ENCODE results near the gene KCND3.

The KCND3 gene

DNA sequence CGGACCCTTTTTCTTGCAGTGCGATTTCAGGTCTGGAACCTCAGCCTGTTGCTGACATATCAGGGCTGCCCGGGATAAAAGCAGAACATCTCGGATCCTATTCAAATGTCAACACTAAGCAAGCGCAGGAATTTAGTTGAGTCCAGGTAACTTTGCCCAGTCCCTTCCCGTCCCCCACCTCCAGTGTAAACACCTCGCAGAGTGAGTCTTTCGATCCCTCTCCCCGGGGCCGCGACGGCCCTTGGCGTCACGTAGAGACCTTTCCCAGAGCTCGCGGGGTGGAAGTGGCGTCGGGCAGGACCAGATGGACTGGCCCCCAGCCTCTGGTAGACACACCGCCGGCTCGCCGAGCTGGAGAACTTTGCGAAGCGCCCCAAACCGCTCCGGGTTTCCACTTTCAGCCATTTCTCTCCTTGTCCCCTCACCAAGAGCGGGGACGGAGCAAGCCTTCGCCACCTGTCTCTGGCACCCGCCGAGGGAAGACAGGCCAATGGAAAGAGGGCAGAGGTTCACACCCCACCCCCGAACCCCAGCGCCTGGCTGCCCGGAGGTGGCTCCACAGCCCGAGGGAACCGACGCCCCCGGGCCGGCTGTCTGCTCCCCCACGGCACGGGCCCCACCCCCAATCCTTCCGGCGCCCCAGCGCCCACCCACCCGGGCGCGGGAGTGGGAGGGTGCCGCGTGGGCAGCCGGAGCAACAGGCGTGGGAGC, 570 bp downstream of the KCND3 start:
- FAIRE-seq (no peak), DNase-seq (ENCODE audit: insufficient read length, low spot score) (no peak)

DNA sequence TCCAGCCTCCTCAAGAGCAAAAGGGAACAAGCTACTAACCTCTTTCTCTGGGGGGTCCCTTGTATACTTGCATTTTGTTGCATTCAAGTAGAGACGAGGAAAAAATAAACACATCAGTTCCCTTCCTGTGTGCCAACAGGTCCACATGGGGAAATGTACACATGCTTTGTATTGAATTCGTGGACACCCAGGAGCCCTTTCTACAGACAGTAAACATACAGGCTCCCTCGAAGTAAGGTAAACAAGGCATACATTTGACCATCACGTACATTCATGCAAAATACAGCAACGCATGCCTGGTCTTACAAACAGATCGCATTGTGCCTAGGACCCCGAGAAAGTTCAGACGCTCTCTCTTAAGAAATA, 1.1 kb downstream of the KCND3 start:
- no peak for FAIRE-seq
- no peak for DNase-seq (ENCODE audit: insufficient read length, low spot score)

DNA sequence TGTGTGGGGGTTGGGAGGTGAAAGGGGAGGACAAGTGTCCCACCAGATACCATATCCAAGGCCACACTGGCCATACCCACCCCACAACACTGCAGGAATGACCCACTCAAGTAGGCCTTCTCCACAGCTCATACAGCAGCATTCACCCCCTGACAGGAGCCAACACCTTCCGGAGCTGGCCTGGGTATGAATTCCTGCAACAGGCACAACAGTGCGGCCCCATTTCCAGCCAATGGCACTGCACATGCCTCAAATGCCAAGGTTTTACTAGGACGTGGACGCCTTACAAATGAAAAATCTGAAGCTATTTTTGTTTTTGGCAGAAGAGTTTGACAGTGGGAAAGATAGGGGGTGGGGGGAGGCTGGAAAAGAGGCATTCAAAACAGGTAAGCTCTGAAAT, 2.0 kb downstream of the KCND3 start:
- FAIRE-seq (no peak), DNase-seq (ENCODE audit: insufficient read length, low spot score) (no peak)

DNA sequence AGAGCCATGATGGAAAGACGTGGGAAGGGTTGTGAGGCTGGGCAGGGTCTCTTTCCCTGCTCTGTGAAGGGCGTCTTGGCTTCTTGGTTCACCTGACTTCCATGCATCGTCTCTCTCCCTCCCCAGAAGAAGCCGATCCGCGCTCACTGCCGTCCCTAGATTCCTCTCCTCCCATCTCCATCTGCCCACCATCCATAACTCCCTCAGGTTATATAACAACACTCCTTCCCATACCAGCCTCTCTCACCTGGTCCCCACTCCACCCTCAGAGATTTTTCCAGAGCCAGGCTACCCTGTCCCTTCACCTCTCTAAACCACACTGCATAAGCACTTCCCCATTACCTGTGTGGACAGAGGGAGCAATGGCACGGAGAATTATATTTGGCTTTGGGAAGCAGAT, 6.0 kb downstream of the KCND3 start:
- FAIRE-seq (no peak), DNase-seq (ENCODE audit: insufficient read length, low spot score) (no peak)

DNA sequence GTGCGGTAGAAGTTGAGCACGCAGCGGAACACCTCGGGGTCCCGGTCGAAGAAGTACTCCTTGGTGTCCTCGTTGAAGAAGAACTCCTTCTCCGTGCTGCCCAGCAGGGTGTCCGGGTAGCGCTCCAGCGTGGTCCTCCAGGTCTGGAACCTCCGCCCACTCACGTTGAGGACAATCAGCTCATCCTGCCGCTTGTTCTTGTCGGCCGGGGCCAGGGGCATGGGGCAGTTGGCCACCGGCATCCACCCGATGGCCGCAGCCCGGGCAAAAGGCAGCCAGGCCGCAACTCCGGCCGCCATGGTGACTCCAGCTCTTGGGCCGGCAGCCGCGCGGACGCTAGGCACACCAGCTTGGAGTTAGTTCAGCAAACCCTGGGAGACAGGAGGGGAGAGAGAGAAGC, 7.0 kb downstream of the KCND3 start:
- FAIRE-seq (no peak), DNase-seq (ENCODE audit: insufficient read length, low spot score) (no peak)

DNA sequence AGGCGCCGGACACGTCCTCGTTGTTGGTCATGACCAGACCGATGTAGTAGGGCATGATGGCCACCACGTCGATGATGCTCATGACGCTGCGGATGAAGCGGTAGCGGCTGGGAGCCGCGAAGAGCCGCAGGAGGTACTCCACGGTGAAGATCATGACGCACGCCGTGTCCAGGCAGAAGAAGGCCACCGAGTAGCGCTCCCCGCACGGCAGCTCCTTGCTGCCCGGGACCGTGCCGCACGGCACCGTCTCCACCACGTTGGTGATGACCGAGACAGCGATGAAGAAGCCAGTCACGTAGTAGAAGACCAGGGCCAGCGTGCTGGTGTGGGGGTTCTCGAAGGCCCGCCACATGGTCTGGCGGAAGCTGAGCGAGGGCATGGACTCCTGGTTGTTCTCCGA, 7.6 kb downstream of the KCND3 start:
- FAIRE-seq (no peak), DNase-seq (ENCODE audit: insufficient read length, low spot score) (no peak)

DNA sequence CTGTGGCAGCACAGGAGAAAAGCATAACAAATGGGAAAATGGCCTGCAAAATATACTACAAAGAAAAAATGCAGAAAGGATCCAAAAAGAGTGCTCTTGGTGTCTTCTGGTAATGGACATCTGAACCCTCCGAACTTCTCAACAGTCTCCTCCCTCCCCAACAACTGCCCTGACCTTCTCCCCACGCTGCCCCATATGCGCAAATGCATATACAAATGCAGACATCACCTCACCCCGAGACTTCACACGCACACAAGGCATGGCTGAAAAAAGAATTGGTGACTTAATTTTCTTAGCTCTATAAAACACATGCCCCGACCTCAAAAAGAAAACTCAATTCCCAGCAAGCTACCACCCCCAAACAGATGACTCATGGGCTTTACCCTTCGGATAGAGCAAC, 8.4 kb downstream of the KCND3 start:
- FAIRE-seq: no peak
- no peak for DNase-seq (ENCODE audit: insufficient read length, low spot score)

DNA sequence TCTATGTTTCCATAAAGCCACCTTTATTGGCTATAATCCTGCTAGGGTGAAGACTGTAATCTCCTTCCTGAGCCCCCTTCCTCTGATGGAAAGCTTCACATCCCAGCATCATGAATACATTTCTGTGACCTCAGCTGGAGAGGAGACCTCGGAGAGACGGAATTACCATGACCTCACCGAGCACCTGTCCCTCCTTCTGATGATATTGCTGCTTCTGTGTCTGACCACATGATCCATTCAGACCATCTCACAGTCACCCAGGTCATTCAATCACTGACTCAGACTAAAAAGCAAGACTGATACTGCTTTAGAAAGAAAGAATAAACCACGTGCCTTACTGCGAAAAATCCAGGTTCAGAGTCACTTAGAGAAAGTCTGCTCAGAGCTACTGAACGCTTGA, 8.8 kb downstream of the KCND3 start:
- no peak for FAIRE-seq

DNA sequence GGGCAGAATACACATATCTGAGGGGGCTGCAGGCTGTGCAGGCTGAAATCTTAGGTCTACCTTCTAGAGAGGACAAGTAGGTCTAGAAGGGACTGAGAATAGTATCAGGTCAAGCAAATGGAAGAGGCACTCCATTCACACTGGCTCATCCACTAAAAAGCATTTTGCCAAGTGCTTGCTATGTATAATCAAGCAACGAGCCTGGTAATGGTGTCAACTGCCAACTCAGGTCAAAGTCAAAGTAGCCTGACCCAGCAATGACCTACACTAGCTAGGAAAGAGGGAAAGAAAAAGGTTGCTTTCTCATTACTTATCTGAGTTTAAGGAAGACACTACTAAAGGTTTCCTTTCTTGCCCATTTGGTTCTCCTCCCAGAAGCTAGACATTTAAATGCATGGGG, 10.8 kb downstream of the KCND3 start:
- no peak for DNase-seq (ENCODE audit: insufficient read length, low spot score)
- no peak for FAIRE-seq

More for the DNA sequence above, 8.8 kb downstream of the KCND3 start:
- DNase-seq (ENCODE audit: insufficient read length, low spot score): no peak

DNA sequence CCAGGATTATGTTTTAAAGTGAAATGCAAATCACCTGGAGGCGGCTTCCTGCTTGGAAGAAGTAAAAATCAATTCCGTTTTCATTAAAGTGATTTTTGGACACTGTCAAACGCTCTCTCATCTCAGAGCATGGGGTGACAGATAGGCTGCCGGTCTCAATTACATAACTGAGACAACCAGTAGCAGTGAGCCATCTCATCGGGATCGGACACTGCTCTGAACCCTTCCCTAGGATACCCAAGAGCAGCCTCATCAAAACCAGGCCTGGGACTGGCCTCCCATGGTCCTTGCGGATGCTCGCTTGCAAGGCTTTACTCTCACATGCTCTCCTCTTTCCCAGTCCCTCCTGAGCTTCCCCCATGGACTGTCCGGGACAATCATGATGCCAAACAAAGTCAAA, 12.1 kb downstream of the KCND3 start:
- DNase-seq (ENCODE audit: insufficient read length, low spot score): no peak
- FAIRE-seq: no peak

DNA sequence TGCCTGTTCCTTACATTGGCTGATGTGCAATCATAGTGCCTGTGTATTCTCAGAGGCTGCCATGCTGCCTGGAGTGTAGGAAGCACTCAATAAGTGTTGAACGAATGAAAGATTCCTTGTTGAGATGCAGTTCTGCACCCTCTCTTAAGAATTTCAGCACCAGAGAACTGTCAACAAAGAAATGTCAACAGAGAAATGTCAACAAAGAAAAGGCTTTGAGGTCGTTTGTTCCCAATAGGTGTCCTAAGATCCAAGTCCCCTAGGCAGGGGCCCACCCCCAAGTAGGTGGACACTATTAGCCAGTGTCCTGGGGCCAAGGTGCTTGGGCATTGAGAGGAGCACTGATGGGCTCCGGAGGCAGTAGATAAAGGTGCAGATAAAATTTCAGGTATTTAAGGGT, 12.6 kb downstream of the KCND3 start:
- DNase-seq (ENCODE audit: insufficient read length, low spot score): no peak
- no peak for FAIRE-seq

DNA sequence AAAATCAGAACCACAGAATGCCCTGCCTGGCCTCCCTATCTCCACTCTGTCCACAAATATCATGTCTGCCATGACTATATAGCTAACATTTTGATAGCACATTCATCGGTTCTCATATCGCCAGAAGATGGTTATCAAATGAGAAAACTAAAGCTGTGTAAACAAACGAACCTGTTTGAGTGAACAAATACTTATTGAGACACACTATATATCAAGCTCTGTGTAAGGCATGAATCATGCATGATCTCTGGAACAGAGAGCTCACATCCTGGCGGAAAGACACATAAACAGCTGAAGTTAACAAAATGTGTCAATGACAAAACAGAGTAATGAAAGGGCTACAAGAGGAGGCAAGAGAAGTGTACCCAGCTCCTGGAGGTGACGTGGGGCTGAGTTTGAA, 13.1 kb downstream of the KCND3 start:
- FAIRE-seq: no peak
- DNase-seq (ENCODE audit: insufficient read length, low spot score): no peak

DNA sequence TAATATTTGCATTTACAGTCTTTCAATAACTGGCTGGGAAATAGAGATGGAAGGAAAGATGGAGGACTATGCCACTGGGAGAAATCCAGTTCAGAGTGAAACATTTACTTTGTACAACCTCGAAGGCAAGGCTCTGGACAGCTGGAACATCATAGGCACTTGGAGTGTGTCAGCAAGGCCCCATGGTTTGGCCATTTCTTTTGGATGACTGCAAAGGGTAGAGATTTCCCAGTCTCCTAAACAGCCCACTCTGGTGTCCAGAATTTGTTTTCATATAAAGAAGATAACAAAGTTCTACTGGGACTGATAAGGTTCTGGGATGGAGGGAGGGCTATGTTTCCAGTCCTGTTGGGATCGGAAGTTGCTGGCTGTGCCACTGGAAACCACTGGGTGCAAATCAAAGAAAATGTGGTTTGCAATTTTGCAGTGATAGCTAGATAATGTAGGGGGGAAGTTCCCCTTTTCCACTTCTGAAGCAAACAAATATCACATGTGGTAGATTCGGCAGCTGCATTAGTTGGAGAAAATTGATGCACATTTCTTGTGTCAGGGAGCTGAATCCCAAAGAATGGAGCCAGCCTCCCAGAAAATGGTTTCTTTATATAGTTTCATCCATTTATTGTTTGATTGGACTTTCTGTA, 16.2 kb downstream of the KCND3 start:
- DNase-seq (ENCODE audit: insufficient read length, low spot score) (no peak), FAIRE-seq (no peak)

DNA sequence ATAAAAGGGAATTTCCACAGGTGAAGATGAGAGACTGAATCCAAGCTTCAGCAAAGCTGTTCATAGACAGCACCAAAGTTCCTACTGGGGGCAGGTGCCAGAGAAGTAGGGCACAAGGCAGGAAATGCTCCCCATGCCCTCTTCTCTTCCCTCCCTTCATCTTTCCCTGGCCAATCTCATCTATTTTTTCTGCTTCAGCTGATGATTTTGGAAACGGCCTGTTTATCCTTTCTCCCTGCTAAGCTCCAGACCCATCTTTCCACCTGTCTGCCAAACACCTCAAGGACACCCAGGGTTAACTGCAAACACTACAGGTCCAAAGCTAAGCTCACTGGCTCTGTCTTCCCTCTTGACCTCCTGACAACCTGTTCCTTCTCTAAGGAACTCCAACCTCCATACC, 18.1 kb downstream of the KCND3 start:
- no peak for FAIRE-seq
- DNase-seq (ENCODE audit: insufficient read length, low spot score): no peak

DNA sequence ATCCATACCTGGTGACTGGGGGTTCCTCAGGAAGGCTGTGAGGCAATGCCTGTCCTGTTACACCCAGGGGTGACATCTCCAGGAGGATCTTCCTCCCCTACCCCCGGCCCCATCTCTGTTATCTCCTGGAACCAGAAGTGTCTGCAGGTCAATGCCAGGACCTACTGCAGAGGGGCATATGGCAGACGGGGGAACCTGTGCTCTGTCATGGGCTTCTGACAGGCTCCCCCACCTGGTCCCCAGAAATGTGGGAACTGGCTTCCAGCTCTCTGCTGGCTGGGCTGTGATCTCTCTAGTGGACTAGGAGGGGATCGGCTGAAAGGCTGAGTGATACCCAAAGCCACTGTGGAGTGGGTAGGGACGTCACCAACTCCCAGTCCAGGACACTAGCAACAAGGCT, 21.0 kb downstream of the KCND3 start:
- DNase-seq (ENCODE audit: insufficient read length, low spot score): no peak

DNA sequence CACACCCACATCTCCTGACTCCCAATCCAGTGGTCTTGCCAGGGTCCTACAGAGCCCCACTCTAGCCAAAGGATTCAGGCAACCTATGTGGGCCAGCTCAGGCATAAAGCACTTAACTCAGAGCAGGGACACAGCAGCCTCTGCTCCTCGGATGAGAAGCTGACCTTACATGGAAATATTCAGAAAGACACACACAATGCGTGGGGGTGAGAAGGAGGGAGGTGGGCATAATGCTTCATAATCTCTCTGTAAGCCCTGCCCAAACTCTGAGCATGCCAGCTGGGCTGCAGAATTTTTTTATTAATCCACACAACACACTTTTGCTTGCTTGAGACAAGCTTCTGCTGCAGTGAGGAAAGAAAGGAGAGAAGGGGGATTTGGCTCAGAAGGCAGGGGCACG, 21.6 kb downstream of the KCND3 start:
- FAIRE-seq: no peak

More for the DNA sequence above, 21.0 kb downstream of the KCND3 start:
- no peak for FAIRE-seq

DNA sequence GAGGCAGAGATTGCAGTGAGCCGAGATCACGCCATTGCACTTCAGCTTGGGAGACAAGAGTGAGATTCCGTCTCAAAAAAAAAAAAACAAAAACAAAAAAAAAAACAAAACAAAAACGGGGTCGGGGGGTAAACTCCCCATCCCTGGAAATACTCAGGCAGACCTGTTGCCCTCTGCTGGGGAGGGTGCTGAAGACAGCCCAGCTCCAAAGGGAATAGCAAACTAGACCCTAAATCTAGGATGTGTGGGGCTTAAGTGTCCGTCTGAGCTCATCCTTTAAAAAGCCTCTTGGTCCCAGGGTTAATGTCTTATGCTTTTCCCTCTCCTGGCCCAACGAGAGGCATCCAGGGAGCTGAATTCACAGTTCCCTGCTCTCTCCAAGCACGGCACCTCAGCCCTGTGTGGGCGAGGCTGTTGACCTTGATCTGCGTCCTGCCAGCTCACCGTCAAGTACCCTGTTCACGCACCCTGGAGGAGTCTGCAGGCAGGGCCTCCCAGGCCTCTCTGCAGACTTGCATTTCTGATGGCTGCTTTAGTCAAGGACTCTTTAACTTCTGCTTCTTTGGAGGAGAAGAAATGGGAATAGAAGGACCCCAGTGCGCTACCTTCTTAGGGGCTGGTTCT, 22.3 kb downstream of the KCND3 start:
- no peak for DNase-seq (ENCODE audit: insufficient read length, low spot score)
- FAIRE-seq: no peak

More for the DNA sequence above, 21.6 kb downstream of the KCND3 start:
- DNase-seq (ENCODE audit: insufficient read length, low spot score): no peak

DNA sequence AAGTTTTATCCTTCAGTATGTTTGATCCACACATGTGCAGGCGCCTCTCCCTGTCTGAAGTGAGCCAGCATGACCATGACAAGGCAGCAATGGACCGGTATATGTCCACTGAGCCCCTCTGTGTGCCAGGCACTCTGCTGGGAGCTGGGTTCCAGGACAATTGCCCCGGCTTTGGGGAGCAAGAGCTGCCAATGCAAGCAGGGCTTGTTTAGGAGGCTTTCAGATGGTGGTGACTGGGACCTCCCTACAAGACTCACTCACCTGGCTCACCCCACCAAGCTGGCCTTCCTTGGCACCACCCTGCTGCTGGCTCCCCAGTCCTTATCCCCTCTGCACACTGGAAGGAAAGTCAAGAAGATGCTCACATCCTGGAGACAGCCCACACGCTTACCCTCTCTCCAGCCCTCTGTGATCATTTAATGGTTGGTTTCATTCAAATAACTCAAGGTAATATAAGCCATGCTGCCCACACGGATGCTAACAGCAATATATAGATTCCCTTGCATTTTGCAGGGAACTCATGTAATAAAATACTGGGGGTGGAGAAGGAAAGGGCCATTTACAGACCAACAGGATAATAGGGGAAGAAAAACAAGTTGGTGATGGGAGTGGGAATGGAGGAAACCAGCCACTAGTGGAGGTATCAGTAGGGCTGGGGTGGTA, 23.6 kb downstream of the KCND3 start:
- DNase-seq (ENCODE audit: insufficient read length, low spot score) (no peak), FAIRE-seq (no peak)

DNA sequence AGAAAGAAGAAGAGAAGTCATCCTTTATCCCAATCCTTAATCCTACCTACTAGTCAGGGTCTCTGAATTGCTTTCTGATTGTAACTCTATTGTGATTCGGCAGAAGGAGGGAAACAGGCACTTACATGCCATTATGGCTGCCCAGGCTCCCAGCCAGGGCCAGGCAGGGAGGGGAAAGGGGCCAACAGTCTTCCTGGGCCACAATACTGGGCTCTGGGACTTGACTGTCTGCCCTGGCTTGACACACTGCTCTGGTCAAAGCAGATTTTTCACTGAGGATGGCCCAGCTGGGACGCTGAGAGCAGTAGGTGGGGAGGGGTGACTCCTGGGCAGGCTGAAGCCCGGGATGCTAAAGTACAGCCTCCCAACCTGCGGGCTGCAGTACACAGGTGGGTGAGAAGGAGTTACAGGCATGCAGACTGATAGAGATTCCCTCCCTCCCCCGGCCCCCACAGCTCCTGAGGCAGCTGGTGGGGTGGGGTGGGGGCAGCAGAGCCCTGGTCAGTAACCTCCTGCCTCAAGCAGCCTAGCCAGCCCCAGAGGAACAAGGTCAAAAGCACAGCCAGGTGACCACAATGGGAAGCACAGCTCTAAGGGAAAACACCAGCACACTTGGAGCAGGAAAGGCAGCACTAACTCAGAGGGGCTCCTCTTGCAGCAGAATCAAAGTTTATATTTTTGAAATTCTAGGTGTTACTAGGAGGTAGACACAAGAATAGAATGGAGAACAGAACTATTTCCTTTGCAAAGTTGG, 25.3 kb downstream of the KCND3 start:
- no peak for DNase-seq (ENCODE audit: insufficient read length, low spot score)
- FAIRE-seq: no peak

DNA sequence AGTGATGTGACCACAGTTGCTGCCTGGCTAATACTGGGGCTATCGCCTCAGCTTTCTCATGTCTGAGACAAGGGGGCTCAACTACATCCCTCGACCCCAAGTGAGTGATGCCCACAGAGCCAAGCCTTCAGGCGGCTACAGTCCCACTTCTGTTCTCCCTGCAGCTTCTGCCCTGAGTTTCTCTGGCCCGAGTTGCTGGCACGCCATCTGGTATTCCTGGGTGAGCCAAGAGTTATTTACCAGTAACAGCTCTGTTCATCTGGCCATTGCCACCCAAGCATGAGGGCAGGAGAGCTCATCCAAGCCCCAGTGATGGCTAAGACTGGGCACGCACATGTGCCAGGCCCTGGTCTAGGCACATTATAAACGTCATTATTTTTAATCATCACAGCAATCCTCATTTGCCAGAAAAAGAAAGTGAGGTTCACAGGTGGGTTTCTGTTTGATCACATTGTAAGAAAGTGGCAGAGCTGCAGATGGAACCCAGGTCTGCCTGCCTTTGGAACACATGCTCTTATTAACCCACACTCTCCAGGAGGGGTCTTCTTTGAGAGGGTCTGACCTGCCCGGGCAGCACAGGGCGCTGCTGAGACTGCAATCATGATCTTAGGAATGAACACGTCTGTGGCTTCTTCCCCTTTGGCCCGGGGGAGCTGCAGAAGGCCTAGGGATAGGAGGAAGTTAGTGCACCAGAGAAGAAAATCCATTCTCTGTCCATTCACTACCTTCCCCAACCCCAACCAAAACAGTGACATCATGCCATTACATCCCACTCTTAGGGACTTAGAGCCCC, 27.5 kb downstream of the KCND3 start:
- FAIRE-seq: no peak
- DNase-seq (ENCODE audit: insufficient read length, low spot score): no peak
